HepG2 (cell line): ENCODE data around the gene SLC24A4. TPM values are rescaled to one million over a fixed set of nuclear protein-coding genes. Genes with fewer than 3 reads are reported as not detected.

Experiments
- ARID4A ChIP-seq: sonication (generic); formaldehyde crosslinking; IDR thresholded peaks from 2 replicates; pipeline ENCODE4 v1.5.0; 2020; ENCODE audit warnings: mild to moderate bottlenecking, missing genetic modification reagents, borderline replicate concordance
- ARNTL ChIP-seq: sonication (generic); formaldehyde crosslinking; IDR thresholded peaks from 2 replicates; pipeline ENCODE4 v1.4.0; 2020; ENCODE audit warnings: mild to moderate bottlenecking, missing genetic modification reagents
- GLI4 ChIP-seq: sonication (generic); formaldehyde crosslinking; IDR thresholded peaks from 2 replicates; pipeline ENCODE4 v1.5.1; 2020; ENCODE audit warnings: missing genetic modification reagents, mild to moderate bottlenecking, moderate library complexity, borderline replicate concordance
- HNF1B ChIP-seq: sonication (generic); formaldehyde crosslinking; IDR thresholded peaks from 2 replicates; pipeline ENCODE4 v1.5.1; 2020; ENCODE audit warnings: mild to moderate bottlenecking, moderate library complexity, missing genetic modification reagents
- HNF4G ChIP-seq, 2 experiments: sonication (generic) in 1 of 2; formaldehyde crosslinking in 1 of 2; IDR thresholded peaks; 2 replicates each; pipeline versions ENCODE4 v1.4.0 to v1.6.1; 2011 to 2020; ENCODE audit warnings: borderline replicate concordance in 2 of 2, low read depth in 2 of 2, mild to moderate bottlenecking in 2 of 2, low read length in 1 of 2, missing genetic modification reagents in 1 of 2, moderate library complexity in 1 of 2
- MLLT10 ChIP-seq: sonication (generic); formaldehyde crosslinking; IDR thresholded peaks from 2 replicates; pipeline ENCODE4 v1.4.0; 2020; ENCODE audit warnings: missing genetic modification reagents
- PBX2 ChIP-seq: IDR thresholded peaks from 2 replicates; pipeline ENCODE4 v1.6.1; 2016; ENCODE audit warnings: control low read depth
- RORA ChIP-seq: sonication (generic); formaldehyde crosslinking; IDR thresholded peaks from 2 replicates; pipeline ENCODE4 v1.5.0; 2020; ENCODE audit warnings: mild to moderate bottlenecking, missing genetic modification reagents, moderate library complexity
- SIX1 ChIP-seq: sonication (generic); formaldehyde crosslinking; IDR thresholded peaks from 2 replicates; pipeline ENCODE4 v1.4.0; 2020; ENCODE audit warnings: missing genetic modification reagents, borderline replicate concordance
- ZNF230 ChIP-seq: sonication (generic); formaldehyde crosslinking; IDR thresholded peaks from 2 replicates; pipeline ENCODE4 v1.4.0; 2020; ENCODE audit warnings: mild to moderate bottlenecking, missing genetic modification reagents
- polyA plus RNA-seq, 8 experiments: library from polyadenylated mRNA; depleted of rRNA in 3 of 8; stranded (reverse) in 7 of 8; unstranded in 1 of 8; fragments of >200 nt; fragmentation: Illumina TruSeq in 4 of 8; extraction: Trizol in 4 of 8; gene quantifications; 2 replicates each; pipeline versions ENCODE4 v1.2.1 to v1.2.3, GENCODE V29; 2011 to 2016; ENCODE audit warnings: low read depth in 4 of 8, missing spikeins in 1 of 8, mixed read lengths in 1 of 8; ENCODE audit not compliant: insufficient read depth in 1 of 8
- total RNA-seq, 5 experiments: library from RNA; depleted of rRNA; stranded (reverse); fragments of >200 nt; fragmentation: Illumina TruSeq; extraction: Trizol; gene quantifications; 2 replicates each; pipeline ENCODE4 v1.2.3, GENCODE V29; 2016; ENCODE audit warnings: low read depth in 1 of 5
- TF ChIP-seq, protein P1 (sequence below): sonication (generic); formaldehyde crosslinking; IDR thresholded peaks from 2 replicates; pipeline ENCODE4 v1.5.1; 2020; ENCODE audit warnings: mild to moderate bottlenecking, missing genetic modification reagents, moderate library complexity
- TF ChIP-seq, protein P2 (sequence below): sonication (generic); formaldehyde crosslinking; IDR thresholded peaks from 2 replicates; pipeline ENCODE4 v1.4.0; 2020; ENCODE audit warnings: mild to moderate bottlenecking, missing genetic modification reagents, borderline replicate concordance

SLC24A4 gene
- total and polyA plus RNA-seq, 2 of the 13 experiments (the other 11 are each of a cell fraction or from before 2014, with no cell fraction given) = not detected

GRCh38 chr14:92366237-92366636 lies 43.3 kb downstream of the SLC24A4 start (continued):
- TF ChIP-seq HNF1B (CRISPR knock-in tag) (no peak; the same call in 1 of the 2 replicates), SIX1 (CRISPR knock-in tag) (peak; percentile 88; the same call in 1 of the 2 replicates), PBX2 (CRISPR knock-in tag) (peak; percentile 35; the same call in 1 of the 2 replicates), GLI4 (CRISPR knock-in tag) (no peak), RORA (CRISPR knock-in tag) (no peak), HNF4G (IDR thresholded peaks at IDR 0.05; ENCODE audit: borderline replicate concordance, low read depth, low read length) (no peak), HNF4G (CRISPR knock-in tag; IDR thresholded peaks at IDR 0.05; ENCODE audit: borderline replicate concordance, low read depth) (peak; percentile 51; the same call in 1 of the 2 replicates), MLLT10 (CRISPR knock-in tag) (no peak), ZNF230 (0 out of 2 replicates have a peak, but pooled peaks have one; percentile 42), ARNTL (peak; percentile 71; the same call in 1 of the 2 replicates), ARID4A (CRISPR knock-in tag) (peak; percentile 69; the same call in 1 of the 2 replicates)
- TF ChIP-seq, protein P1, sequence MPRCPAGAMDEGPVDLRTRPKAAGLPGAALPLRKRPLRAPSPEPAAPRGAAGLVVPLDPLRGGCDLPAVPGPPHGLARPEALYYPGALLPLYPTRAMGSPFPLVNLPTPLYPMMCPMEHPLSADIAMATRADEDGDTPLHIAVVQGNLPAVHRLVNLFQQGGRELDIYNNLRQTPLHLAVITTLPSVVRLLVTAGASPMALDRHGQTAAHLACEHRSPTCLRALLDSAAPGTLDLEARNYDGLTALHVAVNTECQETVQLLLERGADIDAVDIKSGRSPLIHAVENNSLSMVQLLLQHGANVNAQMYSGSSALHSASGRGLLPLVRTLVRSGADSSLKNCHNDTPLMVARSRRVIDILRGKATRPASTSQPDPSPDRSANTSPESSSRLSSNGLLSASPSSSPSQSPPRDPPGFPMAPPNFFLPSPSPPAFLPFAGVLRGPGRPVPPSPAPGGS = 0 out of 2 replicates have a peak, but pooled peaks have one; percentile 36
- TF ChIP-seq, protein P2, sequence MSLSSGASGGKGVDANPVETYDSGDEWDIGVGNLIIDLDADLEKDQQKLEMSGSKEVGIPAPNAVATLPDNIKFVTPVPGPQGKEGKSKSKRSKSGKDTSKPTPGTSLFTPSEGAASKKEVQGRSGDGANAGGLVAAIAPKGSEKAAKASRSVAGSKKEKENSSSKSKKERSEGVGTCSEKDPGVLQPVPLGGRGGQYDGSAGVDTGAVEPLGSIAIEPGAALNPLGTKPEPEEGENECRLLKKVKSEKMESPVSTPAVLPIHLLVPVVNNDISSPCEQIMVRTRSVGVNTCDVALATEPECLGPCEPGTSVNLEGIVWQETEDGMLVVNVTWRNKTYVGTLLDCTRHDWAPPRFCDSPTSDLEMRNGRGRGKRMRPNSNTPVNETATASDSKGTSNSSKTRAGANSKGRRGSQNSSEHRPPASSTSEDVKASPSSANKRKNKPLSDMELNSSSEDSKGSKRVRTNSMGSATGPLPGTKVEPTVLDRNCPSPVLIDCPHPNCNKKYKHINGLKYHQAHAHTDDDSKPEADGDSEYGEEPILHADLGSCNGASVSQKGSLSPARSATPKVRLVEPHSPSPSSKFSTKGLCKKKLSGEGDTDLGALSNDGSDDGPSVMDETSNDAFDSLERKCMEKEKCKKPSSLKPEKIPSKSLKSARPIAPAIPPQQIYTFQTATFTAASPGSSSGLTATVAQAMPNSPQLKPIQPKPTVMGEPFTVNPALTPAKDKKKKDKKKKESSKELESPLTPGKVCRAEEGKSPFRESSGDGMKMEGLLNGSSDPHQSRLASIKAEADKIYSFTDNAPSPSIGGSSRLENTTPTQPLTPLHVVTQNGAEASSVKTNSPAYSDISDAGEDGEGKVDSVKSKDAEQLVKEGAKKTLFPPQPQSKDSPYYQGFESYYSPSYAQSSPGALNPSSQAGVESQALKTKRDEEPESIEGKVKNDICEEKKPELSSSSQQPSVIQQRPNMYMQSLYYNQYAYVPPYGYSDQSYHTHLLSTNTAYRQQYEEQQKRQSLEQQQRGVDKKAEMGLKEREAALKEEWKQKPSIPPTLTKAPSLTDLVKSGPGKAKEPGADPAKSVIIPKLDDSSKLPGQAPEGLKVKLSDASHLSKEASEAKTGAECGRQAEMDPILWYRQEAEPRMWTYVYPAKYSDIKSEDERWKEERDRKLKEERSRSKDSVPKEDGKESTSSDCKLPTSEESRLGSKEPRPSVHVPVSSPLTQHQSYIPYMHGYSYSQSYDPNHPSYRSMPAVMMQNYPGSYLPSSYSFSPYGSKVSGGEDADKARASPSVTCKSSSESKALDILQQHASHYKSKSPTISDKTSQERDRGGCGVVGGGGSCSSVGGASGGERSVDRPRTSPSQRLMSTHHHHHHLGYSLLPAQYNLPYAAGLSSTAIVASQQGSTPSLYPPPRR (CRISPR knock-in tag) = peak; percentile 78
